GM18502 (cell line): ENCODE measurements around the gene SORCS2.
"Not testable (repeated sequence)": the region's sequence is repeated elsewhere in the genome, so short reads cannot be mapped to it uniquely, and the experiment has no call there.

Experiments used
- ATAC-seq: cut with Tn5 transposase; IDR thresholded peaks from one replicate; pipeline ENCODE4 v1.9.1; 2021; ENCODE audit warnings: mild to moderate bottlenecking; ENCODE audit not compliant: unreplicated experiment, poor library complexity

SORCS2 gene

DNA sequence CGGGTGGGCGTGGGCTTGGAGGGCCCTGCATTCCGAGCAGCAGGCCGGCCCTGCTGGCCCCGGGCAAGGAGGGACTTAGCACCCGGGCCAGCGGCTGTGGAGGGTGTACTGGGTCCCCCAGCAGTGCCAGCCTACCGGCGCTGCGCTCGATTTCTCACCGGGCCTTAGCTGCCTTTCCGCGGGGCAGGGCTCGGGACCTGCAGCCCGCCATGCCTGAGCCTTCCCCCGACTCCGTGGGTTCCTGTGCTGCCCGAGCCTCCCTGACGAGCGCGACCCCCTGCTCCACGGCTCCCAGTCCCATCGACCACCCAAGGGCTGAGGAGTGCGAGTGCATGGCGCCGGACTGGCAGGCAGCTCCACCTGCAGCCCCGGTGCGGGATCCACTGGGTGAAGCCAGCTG lies 22.8 kb downstream of the SORCS2 start:
- ATAC-seq, result not testable (repeated sequence)

GRCh38 chr4:7217039-7217438 lies 24.7 kb downstream of the SORCS2 start:
- no peak for ATAC-seq

GRCh38 chr4:7217474-7218321 lies 25.4 kb downstream of the SORCS2 start:
- no peak for ATAC-seq

DNA sequence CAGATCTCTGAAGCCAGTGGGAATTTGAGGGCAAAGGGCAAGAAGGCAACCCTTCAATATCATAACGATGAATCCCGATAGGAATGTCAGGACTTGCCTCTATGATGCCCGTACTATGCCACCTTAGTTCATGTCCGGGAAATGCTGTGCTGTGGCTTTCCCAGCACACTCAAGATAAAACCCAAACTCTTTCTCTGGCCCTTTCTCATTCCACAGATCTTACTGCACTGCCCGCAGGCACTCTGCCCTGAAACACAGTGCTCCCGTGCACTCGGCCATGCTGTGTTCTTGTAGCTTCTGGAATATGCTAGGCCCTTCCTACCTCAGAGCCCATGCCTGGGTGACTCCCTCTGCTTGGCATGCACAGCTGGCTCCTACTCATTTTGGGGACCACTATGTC lies 26.3 kb downstream of the SORCS2 start:
- ATAC-seq, result no peak

DNA sequence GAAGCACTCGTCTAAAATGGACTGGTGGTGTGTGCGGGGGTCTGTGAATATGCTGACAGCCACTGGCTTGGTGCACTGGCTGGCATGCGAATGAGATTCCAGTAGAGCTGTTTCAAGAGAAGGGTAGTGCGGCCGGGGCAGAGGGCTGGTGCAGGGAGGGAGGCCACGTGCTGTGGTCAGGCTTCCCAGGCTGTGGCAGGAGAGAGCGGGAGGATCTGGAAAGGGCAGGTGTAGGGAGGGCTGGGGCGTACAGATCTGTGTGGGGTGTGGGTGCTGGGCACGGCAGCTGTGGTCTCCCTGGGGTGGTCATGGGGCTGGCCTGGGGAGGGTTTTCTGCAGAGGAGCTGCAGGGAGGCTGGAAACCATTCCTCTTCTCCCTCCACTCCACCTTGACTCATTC lies 30.2 kb downstream of the SORCS2 start:
- ATAC-seq, result no peak

- ATAC-seq, result no peak
Observed at GRCh38 chr4:7223541-7223940, 31.2 kb downstream of the SORCS2 start.

- no peak for ATAC-seq
Observed at GRCh38 chr4:7224001-7224400, 31.7 kb downstream of the SORCS2 start.

DNA sequence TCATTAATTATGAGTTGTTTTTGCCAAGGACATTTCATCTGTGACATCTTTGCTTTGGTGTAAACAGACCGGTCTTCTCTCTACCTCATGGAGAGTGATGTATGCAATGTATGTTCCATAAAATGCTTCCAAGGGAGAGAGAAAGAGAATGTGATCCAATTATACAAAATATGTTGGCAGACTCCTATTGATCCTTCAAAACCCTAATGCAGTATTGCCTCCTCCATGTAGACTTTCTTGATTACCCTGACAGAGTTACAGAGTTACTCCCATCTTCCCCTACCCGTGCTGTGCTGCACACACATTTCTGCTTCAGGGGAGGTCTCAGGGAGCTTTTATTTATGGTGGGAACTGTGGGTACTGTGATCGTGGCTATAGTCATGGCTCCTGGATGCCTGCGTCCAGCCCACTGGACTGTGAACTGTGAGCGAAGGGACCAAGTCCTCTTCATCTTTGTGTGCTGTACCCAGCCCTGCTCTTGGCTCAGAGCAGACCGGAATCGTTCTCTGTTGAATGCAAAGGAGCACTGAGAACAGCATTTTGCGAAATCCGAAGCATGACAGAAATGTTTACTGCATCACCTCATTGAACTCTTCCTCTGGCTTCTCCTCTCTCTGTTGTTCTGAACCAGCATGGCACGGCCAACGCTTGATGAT lies 32.7 kb downstream of the SORCS2 start:
- ATAC-seq, result no peak

DNA sequence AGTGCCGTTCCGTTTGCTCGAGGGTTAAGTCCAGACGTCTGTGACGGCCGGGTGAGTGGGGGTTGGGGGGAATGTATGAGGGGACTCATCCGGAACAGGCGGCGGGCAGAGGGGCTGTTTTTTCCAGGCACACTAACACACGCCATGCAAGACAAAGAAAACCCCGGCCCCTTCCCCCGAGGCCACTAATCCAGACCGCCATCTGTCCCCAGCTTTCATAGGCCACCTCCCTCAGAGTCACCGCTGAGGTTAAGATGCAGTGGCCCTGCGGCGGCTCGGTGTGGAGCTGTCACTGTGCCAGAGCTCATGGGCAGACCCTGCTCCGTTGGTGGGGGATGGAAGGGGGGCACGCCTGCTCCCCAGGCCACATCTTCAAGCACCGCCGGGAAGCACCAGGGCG lies 34.1 kb downstream of the SORCS2 start:
- no peak for ATAC-seq

DNA sequence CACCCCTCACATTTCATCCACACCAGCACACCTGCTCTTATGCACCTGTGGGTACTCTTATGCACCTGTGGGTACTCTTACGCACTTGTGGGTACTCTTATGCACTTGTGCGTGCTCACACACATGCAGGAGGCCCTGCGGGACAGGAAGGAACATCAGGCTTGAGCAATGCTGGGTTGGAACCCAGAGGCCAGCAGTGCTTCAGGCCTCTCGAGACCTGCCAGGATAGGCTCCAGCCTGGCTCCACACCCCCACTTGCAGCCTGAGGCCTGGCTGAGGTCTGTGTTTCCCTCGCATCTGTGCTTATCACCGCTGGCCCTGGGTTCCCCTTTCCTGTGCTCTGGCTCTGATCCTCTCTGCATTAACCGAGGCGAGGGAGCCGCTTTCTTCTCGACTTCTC lies 34.7 kb downstream of the SORCS2 start:
- no peak for ATAC-seq

DNA sequence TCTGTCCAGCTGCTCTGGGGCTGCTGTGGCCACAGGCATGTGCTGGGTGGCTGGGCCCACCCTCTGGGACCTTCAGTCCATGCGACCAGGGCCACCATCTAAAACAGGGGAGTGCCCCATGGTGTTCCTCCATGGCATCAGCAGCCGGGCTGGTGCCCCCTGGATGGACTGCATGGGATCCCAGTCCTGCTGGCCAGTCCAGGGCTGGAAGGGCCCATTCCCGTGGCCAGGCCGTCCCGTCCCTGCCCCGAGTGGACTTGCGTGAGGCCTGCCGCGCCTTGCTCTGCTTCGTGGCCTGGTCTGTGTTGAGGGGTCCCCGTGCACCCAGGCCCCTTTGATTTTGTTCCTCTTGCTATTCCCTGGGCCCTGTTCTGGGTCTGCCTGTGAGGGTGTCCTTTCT lies 36.4 kb downstream of the SORCS2 start:
- no peak for ATAC-seq

DNA sequence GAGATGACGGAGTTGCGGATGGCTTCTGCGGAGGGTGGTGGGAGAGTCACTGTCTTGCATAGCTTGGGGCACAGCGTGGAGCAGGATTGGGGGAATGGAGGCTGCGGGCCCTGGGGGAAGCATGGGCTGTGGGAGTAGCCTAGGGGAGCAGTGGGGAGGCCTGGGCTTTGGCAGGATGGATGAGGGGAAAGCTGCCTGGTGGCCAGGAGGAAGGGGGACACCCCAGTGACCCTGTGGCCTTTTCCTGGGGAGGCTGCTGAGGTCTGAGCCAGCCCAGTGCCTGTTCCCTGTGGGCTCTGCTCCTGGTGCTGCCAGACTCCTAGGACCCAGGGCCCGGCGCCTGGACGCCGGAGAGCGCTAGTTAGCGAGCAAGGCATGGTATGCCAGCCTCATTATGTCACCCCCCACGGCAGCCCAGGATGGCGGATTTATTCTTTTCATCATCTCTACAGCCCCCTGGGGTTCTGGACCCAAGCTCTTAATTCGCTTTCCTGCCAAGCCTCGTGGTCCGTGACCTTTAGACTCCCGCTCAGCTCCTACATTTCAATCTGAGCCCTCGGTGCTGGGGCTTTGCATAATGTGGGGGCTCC lies 39.8 kb downstream of the SORCS2 start:
- no peak for ATAC-seq

GRCh38 chr4:7233006-7233580 lies 40.8 kb downstream of the SORCS2 start:
- ATAC-seq, result no peak

DNA sequence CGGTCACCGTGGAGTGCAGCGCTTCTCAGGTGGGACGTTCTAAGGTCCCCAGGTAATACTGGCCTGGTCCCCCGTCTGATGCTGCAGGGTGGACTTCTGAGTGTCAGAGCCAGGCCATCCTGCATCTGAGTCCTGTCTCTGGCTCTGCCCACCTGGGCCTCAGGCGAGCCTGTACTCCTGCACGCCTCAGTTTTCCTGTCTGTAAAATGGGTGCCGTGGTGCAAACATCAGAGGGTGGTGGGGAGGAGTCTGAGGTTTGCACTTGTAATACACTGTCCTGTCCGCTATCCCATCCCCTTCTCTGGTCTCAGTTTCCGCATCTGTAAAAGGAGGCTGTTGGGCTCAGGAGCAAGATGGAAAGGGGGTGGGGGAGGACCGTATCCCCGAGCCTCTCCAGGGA lies 41.3 kb downstream of the SORCS2 start:
- no peak for ATAC-seq

- ATAC-seq, result no peak
Observed at GRCh38 chr4:7234355-7235029, 42.2 kb downstream of the SORCS2 start.

DNA sequence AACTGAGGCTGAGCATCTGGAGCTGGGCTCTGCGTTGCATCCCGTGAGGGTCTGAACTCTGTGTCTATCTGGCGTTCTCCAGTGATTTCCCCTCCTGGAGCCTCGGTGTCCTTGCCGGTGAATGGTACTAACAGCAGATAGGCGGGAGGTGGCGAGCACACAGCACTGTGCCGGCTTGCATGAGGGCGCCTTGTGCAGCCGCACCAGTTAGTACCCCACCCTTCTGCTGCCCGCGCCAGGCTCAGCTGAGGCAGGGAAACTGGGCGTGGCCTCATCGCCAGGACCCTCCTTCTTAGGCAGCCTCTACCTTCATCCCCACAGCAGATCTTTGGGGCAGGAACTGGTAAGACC lies 42.7 kb downstream of the SORCS2 start:
- no peak for ATAC-seq

DNA sequence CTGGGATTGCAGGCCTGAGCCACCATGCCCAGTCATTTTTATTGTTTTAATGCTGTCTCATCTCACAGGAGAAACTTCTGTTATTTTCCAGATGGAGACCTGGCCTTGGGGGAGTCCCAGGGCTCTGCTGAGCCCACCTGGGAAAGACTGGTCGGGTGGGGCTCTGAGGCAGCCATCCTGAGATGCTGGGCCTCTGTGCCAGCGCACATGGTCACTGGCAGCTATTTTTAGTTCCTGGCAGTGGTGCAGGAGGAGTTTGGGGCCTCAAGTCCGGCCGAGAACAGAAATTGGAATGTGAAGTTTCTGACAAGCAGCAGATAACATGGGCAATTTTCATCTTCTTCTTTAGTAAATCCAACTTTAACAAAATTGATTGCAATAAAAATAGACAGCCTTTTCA lies 44.5 kb downstream of the SORCS2 start:
- ATAC-seq, result no peak

DNA sequence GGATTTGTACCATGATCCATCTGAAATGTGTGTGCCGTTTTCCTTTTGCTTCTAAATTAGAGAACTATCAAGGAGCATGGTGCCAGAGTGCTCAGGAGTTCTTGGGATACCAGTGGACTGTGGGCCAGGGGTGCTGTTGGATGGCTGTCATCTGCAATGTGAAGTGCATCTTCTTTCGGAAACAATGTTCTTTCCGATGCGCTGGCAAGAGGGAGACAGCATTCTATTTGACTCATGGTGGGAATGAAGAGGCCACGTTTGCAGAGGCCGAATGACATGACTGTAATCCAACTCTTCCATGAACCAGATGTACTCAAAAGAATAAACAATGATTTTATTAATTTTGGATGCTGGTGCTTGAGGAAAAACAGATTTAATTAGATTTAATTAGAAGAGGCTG lies 45.5 kb downstream of the SORCS2 start:
- no peak for ATAC-seq

DNA sequence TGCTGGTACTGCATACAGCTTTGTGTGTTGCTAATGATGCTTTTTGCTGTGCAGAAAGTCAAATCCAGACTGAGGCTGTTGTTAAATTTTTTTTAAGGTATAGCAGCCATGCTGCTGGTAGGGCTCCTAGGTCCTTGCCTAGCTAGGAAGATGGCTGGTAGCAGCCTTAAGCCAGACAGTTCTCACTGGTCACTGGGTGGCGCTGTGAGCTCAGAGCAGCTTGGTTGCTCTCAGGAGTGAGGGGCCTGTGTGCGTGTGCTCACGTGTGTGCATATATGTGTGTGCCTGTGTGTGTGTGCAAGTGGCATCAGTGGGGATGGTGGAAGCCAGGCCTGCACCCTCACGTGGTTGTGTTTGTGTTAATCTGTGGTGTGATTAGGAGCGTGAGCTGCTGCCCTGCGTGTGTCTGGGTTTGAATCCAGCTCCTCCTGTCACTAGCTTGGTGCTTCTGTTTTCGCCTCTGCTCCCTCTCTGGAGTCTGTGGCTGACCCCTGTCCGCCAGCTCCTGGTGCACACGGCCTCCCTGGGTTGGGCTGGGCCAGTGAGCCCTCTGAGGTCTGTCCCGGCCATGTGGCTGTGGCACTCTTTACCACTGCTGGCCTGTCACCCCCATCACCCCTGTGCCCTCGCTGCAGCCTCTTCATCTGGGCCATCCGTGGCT lies 46.1 kb downstream of the SORCS2 start:
- no peak for ATAC-seq

GRCh38 chr4:7239101-7239820 lies 46.9 kb downstream of the SORCS2 start:
- no peak for ATAC-seq
